K562 (cell line): ENCODE results near the gene MRGPRE. TPM values are rescaled to one million over a fixed set of nuclear protein-coding genes. Genes with fewer than 3 reads are reported as not detected.

ENCODE experiments used
- ATAC-seq: fragments of 200-7000 bp; cut with Tn5 transposase; 3 replicates; pipeline ENCODE4 v1.9.1; 2020; ENCODE audit warnings: moderate library complexity
- BruUV-seq: library from RNA; stranded (reverse); fragments of 400-500 nt; replicated peaks from 2 replicates; lab custom pipeline; 2021; lab: Mats Ljungman, UMichigan
- CTCF ChIA-PET: fragments of 300-600 bp; formaldehyde crosslinking; extraction: SDS; loops from one replicate; lab custom pipeline; 2021; ENCODE audit warnings: low intra/inter-chr PET ratio; lab: Yijun Ruan, JAX
- POLR2A ChIA-PET: fragments of 300-600, 350-650 bp; sonication (Branson Sonifier 250); formaldehyde crosslinking; extraction: SDS; loops from one replicate; lab custom pipeline; 2021; ENCODE audit warnings: antibody characterized with exemption, inconsistent platforms; lab: Yijun Ruan, JAX
- DNase-seq, 4 experiments: peaks; one replicate each; pipeline versions ENCODE4 v3.0.0 to v3.0.0-alpha.2; 2011 to 2018; ENCODE audit warnings: low spot score in 3 of 4, mixed read lengths in 3 of 4; ENCODE audit errors: extremely low read depth in 1 of 4
- FAIRE-seq: peaks from 2 replicates; lab custom pipeline; 2011; peaks lifted over from hg19 to GRCh38; lab: Jason Lieb, UNC
- H2AFZ ChIP-seq: 2 replicates; pipeline ENCODE4 v1.6.0; 2011; ENCODE audit warnings: low read depth, low read length, control low read depth, inconsistent platforms
- H3K27ac ChIP-seq: fragments of 200-600 bp; 3 replicates; pipeline ENCODE4 v1.8.0; 2011; ENCODE audit warnings: low read depth, mild to moderate bottlenecking, control low read depth, inconsistent platforms, low read length, moderate library complexity, mixed read lengths; ENCODE audit errors: extremely low read depth
- H3K27me3 ChIP-seq, 2 experiments: fragments of 300-600 bp in 1 of 2; 2 replicates in 1 of 2; 3 replicates in 1 of 2; pipeline versions ENCODE4 v1.6.0 to v1.8.0; 2011; ENCODE audit warnings: inconsistent platforms in 2 of 2, low read length in 2 of 2, mild to moderate bottlenecking in 1 of 2, mixed read lengths in 1 of 2, moderate library complexity in 1 of 2; ENCODE audit not compliant: control insufficient read depth in 2 of 2, insufficient read depth in 2 of 2
- H3K36me3 ChIP-seq: fragments of 300-600 bp; 3 replicates; pipeline ENCODE4 v1.8.0; 2011; ENCODE audit warnings: mild to moderate bottlenecking, low read length, inconsistent platforms; ENCODE audit not compliant: control insufficient read depth, insufficient read depth
- H3K4me1 ChIP-seq, 2 experiments: fragments of 200-600 bp in 1 of 2; replicated peaks in 1 of 2; 2 replicates in 1 of 2; 3 replicates in 1 of 2; pipeline versions ENCODE4 v1.5.1 to v1.8.0; 2011; ENCODE audit warnings: inconsistent platforms in 2 of 2, low read length in 2 of 2, mild to moderate bottlenecking in 1 of 2, mixed read lengths in 1 of 2, moderate library complexity in 1 of 2; ENCODE audit not compliant: control insufficient read depth in 2 of 2, insufficient read depth in 2 of 2
- H3K4me2 ChIP-seq: 2 replicates; pipeline ENCODE4 v1.6.1; 2011; ENCODE audit warnings: low read length, control low read depth, inconsistent platforms, mixed read lengths; ENCODE audit not compliant: insufficient read depth
- H3K4me3 ChIP-seq: fragments of 200-600 bp; sonication (generic), shearing (Covaris generic); 2 replicates; pipeline ENCODE4 v1.5.1; 2016; ENCODE audit warnings: control low read depth, inconsistent platforms
- H3K79me2 ChIP-seq: fragments of 200-600 bp; 3 replicates; pipeline ENCODE4 v1.8.0; 2011; ENCODE audit warnings: low read length, inconsistent platforms; ENCODE audit not compliant: control insufficient read depth, insufficient read depth
- H3K9ac ChIP-seq, 2 experiments: 2 replicates each; pipeline versions ENCODE4 v1.6.0 to v1.6.1; 2011; ENCODE audit warnings: low read depth in 2 of 2, low read length in 2 of 2, control low read depth in 1 of 2, inconsistent platforms in 1 of 2, mild to moderate bottlenecking in 1 of 2, mixed read lengths in 1 of 2; ENCODE audit not compliant: insufficient read depth in 1 of 2
- H3K9me1 ChIP-seq: one replicate; pipeline ENCODE4 v1.6.0; 2011; ENCODE audit warnings: inconsistent platforms, mild to moderate bottlenecking, low read length, moderate library complexity; ENCODE audit not compliant: control insufficient read depth, insufficient read depth
- H3K9me3 ChIP-seq: replicated peaks from 2 replicates; pipeline ENCODE4 v1.5.1; 2011; ENCODE audit warnings: low read depth, low read length, inconsistent platforms; ENCODE audit not compliant: control insufficient read depth, insufficient read depth
- H4K20me1 ChIP-seq: replicated peaks from 2 replicates; pipeline ENCODE4 v1.6.1; 2011; ENCODE audit warnings: low read length, inconsistent platforms, mixed read lengths; ENCODE audit not compliant: control insufficient read depth, insufficient read depth
- CBX8 ChIP-seq: fragments of 200-600 bp; sonication (generic); IDR thresholded peaks from 2 replicates; pipeline ENCODE4 v1.6.1; 2012; ENCODE audit warnings: borderline replicate concordance, mixed run types, low read depth, mild to moderate bottlenecking, moderate library complexity, mixed read lengths, low read length, control low read depth, inconsistent platforms; ENCODE audit not compliant: poor library complexity, severe bottlenecking; ENCODE audit errors: extremely low read depth
- EP400 ChIP-seq: fragments of 450-650 bp; IDR thresholded peaks from 2 replicates; pipeline ENCODE4 v1.6.1; 2017; ENCODE audit warnings: antibody characterized with exemption, mild to moderate bottlenecking, moderate library complexity
- HIVEP1 ChIP-seq: fragments of 250-450 bp; sonication (Bioruptor Pico); IDR thresholded peaks from 2 replicates; pipeline ENCODE4 v1.4.0; 2020; ENCODE audit warnings: mild to moderate bottlenecking
- LARP7 ChIP-seq: fragments of 450-650 bp; IDR thresholded peaks from 2 replicates; pipeline ENCODE4 v1.6.1; 2016
- NFIC ChIP-seq: fragments of 450-650 bp; IDR thresholded peaks from 2 replicates; pipeline ENCODE4 v1.6.1; 2017; ENCODE audit warnings: mild to moderate bottlenecking, inconsistent platforms
- NRF1 ChIP-seq, 2 experiments: fragments of 450-650 bp; IDR thresholded peaks in 1 of 2; conservative IDR thresholded peaks in 1 of 2; 2 replicates each; pipeline ENCODE4 v1.6.1; 2014; ENCODE audit warnings: mild to moderate bottlenecking in 2 of 2
- RUNX1 ChIP-seq: sonication (generic); IDR thresholded peaks from 2 replicates; pipeline ENCODE4 v1.6.1; 2016; ENCODE audit warnings: antibody characterized with exemption, low read depth
- WGBS: fragments of 100-300 bp; shearing (Covaris generic); methylation state at CpG from one replicate; pipeline ENCODE4 v1.1.6; 2016; ENCODE audit warnings: low coverage, mixed read lengths; ENCODE audit not compliant: insufficient coverage; ENCODE audit errors: missing lambda C conversion rate; 5-methylcytosine and 5-hydroxymethylcytosine counted together
- in situ Hi-C: fragments of 300-500 bp; cut with MboI; formaldehyde crosslinking; loops from 4 replicates; pipeline ENCODE4 v1.15.0; 2018; ENCODE audit warnings: inconsistent platforms, mixed read lengths
- intact Hi-C: fragments of 100-400 bp; cut with micrococcal nuclease; formaldehyde crosslinking; loops from 2 replicates; pipeline ENCODE4 v1.14.2; 2022
- polyA plus RNA-seq, 8 experiments: library from polyadenylated mRNA; depleted of rRNA in 4 of 8; stranded (reverse) in 5 of 8; unstranded in 3 of 8; fragments of >200 nt; fragmentation: Nextera tagmentation in 2 of 8; fragmentation: Illumina TruSeq in 1 of 8; extraction: Ambion mirVana in 2 of 8; extraction: Trizol in 1 of 8; gene quantifications; 2 replicates each; pipeline versions ENCODE4 v1.2.1 to v1.2.3, GENCODE V29; 2011 to 2014; ENCODE audit warnings: inconsistent platforms in 1 of 8, missing spikeins in 1 of 8
- total RNA-seq, 7 experiments: library from RNA; depleted of rRNA in 6 of 7; stranded (reverse); fragments of >200 nt in 6 of 7; fragmentation: Illumina TruSeq in 2 of 7; extraction: Trizol in 2 of 7; gene quantifications; 2 replicates each; pipeline versions ENCODE4 v1.2.1 to v1.2.3, GENCODE V29; 2011 to 2021; ENCODE audit warnings: low replicate concordance in 1 of 7

MRGPRE gene
- total and polyA plus RNA-seq, 9 of the 15 experiments (the other 6 are each of a cell fraction or from before 2014, with no cell fraction given) = not detected

DNA sequence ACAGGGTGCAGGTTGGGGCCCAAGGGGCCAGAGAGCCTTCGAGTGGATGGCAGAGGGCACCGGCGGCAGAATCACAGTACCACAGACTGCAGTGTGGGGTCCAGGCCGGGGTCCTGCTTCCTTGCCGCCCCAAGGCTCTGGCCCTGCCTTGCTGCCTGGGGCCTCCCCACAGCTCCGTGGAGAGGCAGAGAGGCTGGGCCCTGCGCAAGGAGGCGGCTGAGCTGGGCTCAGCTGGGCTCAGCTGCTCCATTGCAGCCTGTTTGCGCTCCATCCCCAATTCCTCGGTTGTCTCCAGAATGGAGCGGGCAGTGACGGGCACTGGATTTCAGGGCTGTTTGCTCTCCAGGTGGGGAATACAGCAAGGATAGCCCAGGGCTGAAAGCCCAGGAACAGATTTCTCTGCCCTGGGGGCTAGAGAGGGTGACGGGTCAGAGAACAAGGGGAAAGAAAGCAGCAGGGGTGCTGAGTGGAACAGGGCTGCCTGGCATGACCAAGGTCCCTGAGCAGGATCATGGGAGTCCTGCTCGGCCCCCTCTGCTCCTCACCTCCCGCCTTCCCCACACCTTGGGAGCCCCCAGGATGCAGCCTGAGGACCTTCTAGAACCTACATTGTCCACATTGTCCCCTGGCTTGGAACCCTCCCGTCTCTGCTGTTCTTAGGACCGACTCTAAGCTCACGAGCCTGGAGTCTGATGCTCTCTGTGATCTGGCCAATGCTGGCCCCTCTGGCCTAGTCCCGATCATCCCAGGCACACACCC is 32.5 kb downstream of the MRGPRE start:
- 3% methylated on average over 17 of the region's 19 CpGs for WGBS

DNA sequence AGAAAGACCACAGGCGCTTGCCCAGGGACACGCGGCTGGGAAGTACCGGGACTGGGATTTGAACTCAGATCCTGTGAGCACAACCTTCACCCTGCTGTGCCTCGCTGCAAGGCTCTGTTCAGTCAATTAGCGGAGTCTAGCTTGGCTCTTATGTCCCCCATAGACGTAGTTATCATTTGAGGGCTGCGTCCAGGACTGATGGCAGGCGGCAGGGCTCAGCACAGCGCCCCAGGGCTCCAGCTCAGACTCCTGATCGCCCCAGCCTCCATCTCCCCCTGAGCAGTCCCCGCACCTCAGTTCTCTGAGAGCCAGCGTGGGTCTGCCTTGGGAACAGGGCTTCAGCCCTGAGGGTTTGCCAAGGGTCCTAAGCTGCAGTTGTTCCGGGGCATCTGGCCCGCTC is 33.4 kb downstream of the MRGPRE start:
- ATAC-seq (no peak), DNase-seq (no peak), FAIRE-seq (no peak)
- no TSS peak for BruUV-seq
- Histone ChIP-seq H3K36me3 (no peaks in the 10 kb centered on the region), H3K4me1 (peaks cover 0 to 62% of the 10 kb centered on the region in 2 experiments; a peak in 3 of 5 replicates), H4K20me1 (peaks cover 5% of the 10 kb centered on the region), H3K27ac (no peak overlapping the region), H3K9ac (no peak overlapping the region), H3K9me1 (no peaks in the 10 kb centered on the region), H3K9me3 (no peaks in the 10 kb centered on the region), H3K4me2 (no peak overlapping the region), H3K79me2 (no peaks in the 10 kb centered on the region), H2AFZ (no peak overlapping the region), H3K4me3 (no peak overlapping the region), H3K27me3 (peaks cover 32 to 65% of the 10 kb centered on the region in 2 experiments; a peak in 4 of 5 replicates)
- no peak for TF ChIP-seq EP400
- TF ChIP-seq CBX8 = no peak
- TF ChIP-seq HIVEP1 = no peak
- POLR2A ChIA-PET = interaction anchor here (0.7 to 1.5 kb wide), 3 partner anchors 8 to 22 kb away, joined by 3 to 4 read pairs (median 3); no protein-coding TSS in a partner anchor
- CTCF ChIA-PET = no interaction called here
- in situ Hi-C loops (no loop called here), intact Hi-C loops (no loop called here)
- WGBS = 9% methylated on average over 15 of the region's 15 CpGs

More for the DNA sequence above, 32.5 kb downstream of the MRGPRE start:
- H3K27me3 ChIP-seq = peaks cover 33 to 74% of the 10 kb centered on the region in 2 experiments; a peak in 4 of 5 replicates
- H2AFZ ChIP-seq = no peak overlapping the region
- ATAC-seq = 0 out of 3 replicates have a peak, but pooled peaks have one; percentile 30
- H3K4me3 ChIP-seq = no peak overlapping the region
- FAIRE-seq = no peak
- CTCF ChIA-PET = no interaction called here
- H3K36me3 ChIP-seq = no peaks in the 10 kb centered on the region
- no peaks in the 10 kb centered on the region for H3K79me2 ChIP-seq
- POLR2A ChIA-PET = interaction anchor here (0.8 to 1.5 kb wide), 3 partner anchors 9 to 15 kb away, joined by 3 to 4 read pairs (median 4); no protein-coding TSS in a partner anchor
- peaks cover 0 to 60% of the 10 kb centered on the region in 2 experiments; a peak in 3 of 5 replicates for H3K4me1 ChIP-seq
- no TSS peak for BruUV-seq
- in situ Hi-C loops (no loop called here), intact Hi-C loops (no loop called here)
- no peaks in the 10 kb centered on the region for H3K9me3 ChIP-seq
- H3K4me2 ChIP-seq = no peak overlapping the region
- no peak for DNase-seq
- H3K9me1 ChIP-seq = no peaks in the 10 kb centered on the region
- peaks cover 8% of the 10 kb centered on the region for H4K20me1 ChIP-seq
- H3K27ac ChIP-seq = no peak overlapping the region
- no peak overlapping the region for H3K9ac ChIP-seq
- TF ChIP-seq LARP7 (no peak), RUNX1 (no peak), CBX8 (no peak), NRF1 (conservative IDR thresholded peaks at IDR 0.05 in 1 of 2, IDR thresholded peaks at IDR 0.05 in 1 of 2) (peak in 1 of 2 experiments; percentile 41; a peak in 1 of 4 replicates), NFIC (no peak)
